Spleen (tissue), 11 donors: Measurements from ENCODE around the gene FAM210A. TPM values are rescaled to one million over a fixed set of nuclear protein-coding genes. Genes with fewer than 3 reads are reported as not detected.

Experiments
- DNase-seq: peaks from one replicate; pipeline ENCODE4 v3.0.0-alpha.2; 2020
- H3K27ac ChIP-seq, 8 donors: fragments of 200-600 bp; sonication (generic) in 7 of 8; 1 replicate in 4 of 8; 2 replicates in 4 of 8; pipeline versions ENCODE4 v1.5.0 to v1.8.0; 2016 to 2021; ENCODE audit warnings: inconsistent platforms in 4 of 8, mild to moderate bottlenecking in 4 of 8, moderate library complexity in 1 of 8
- H3K27me3 ChIP-seq, 7 donors: fragments of 200-600 bp; sonication (generic) in 6 of 7; replicated peaks in 1 of 7; 1 replicate in 4 of 7; 2 replicates in 3 of 7; pipeline versions ENCODE4 v1.5.0 to v1.8.0; 2016 to 2021; ENCODE audit warnings: inconsistent platforms in 3 of 7, mild to moderate bottlenecking in 1 of 7
- H3K36me3 ChIP-seq, 6 donors: fragments of 200-600 bp; sonication (generic) in 5 of 6; 1 replicate in 4 of 6; 2 replicates in 2 of 6; pipeline versions ENCODE4 v1.5.0 to v1.8.0; 2016 to 2021; ENCODE audit warnings: inconsistent platforms in 2 of 6
- H3K4me1 ChIP-seq, 6 donors: fragments of 200-600 bp; sonication (generic) in 5 of 6; 1 replicate in 3 of 6; 2 replicates in 3 of 6; pipeline versions ENCODE4 v1.5.0 to v1.8.0; 2016 to 2021; ENCODE audit warnings: inconsistent platforms in 3 of 6
- H3K4me3 ChIP-seq, 8 donors: fragments of 200-600 bp; sonication (generic) in 7 of 8; 1 replicate in 4 of 8; 2 replicates in 4 of 8; pipeline versions ENCODE4 v1.5.0 to v1.8.0; 2016 to 2021; ENCODE audit warnings: inconsistent platforms in 4 of 8, mild to moderate bottlenecking in 4 of 8, moderate library complexity in 2 of 8
- H3K9me3 ChIP-seq, 8 donors: fragments of 200-600 bp; sonication (generic) in 7 of 8; 1 replicate in 4 of 8; 2 replicates in 4 of 8; pipeline versions ENCODE4 v1.5.0 to v1.8.0; 2016 to 2021; ENCODE audit warnings: inconsistent platforms in 4 of 8
- CTCF ChIP-seq, 11 experiments: fragments of 200-600 bp in 7 of 11; fragments of 450-650 bp in 4 of 11; sonication (generic) in 4 of 11; IDR thresholded peaks in 8 of 11; conservative IDR thresholded peaks in 3 of 11; 1 replicate in 7 of 11; 2 replicates in 4 of 11; pipeline versions ENCODE4 v1.4.0 to v1.8.0; 2016 to 2021; ENCODE audit warnings: antibody characterized with exemption in 11 of 11, inconsistent platforms in 4 of 11, mild to moderate bottlenecking in 1 of 11
- POLR2A ChIP-seq, 3 donors: fragments of 450-650 bp; IDR thresholded peaks; one replicate each; pipeline ENCODE4 v1.5.1; 2017; ENCODE audit warnings: antibody characterized with exemption in 3 of 3, mild to moderate bottlenecking in 1 of 3
- POLR2AphosphoS5 ChIP-seq, 3 donors: sonication (generic); formaldehyde crosslinking; IDR thresholded peaks; one replicate each; pipeline ENCODE4 v1.5.1; 2017; ENCODE audit warnings: antibody characterized with exemption in 3 of 3
- WGBS, 5 donors: extraction: QIAGEN DNeasy Blood & Tissue Kit in 3 of 5; methylation state at CpG; one replicate each; pipeline versions ENCODE4 v1.1.5 to v1.1.7; 2013 to 2018; 5-methylcytosine and 5-hydroxymethylcytosine counted together
- intact Hi-C: fragments of 100-400 bp; cut with DNase I; formaldehyde crosslinking; loops from one replicate; pipeline ENCODE4 v1.15.0; 2023; ENCODE audit warnings: low total_unique reads
- polyA plus RNA-seq, 3 donors: library from polyadenylated mRNA; stranded (reverse); fragments of 200-250 nt; gene quantifications; one replicate each; pipeline ENCODE4 v1.2.1, GENCODE V29; 2013
- total RNA-seq, 7 donors: library from RNA; depleted of rRNA in 3 of 7; stranded (reverse); fragments of >200 nt in 3 of 7; fragmentation: NEBNext Ultra II Directional in 4 of 7; extraction: Animal tissue kit (Norgen Biotek cat#: 25700) in 4 of 7; gene quantifications; one replicate each; pipeline versions ENCODE4 v1.1.0 to v1.2.1, GENCODE V29; 2016 to 2021
- donor health status: healthy with polysubstance abuse.
- donor health status: DM: no; HTN: no; CAD: no; lungs with moderate emphysema.
- donor health status: DM: no; HTN: no; CAD: no.
- donor health status: Bipolar disorder and iron deficiency.
- donor health status: healthy.
- donor health status: DM: no; HTN: no; CAD: no.
- donor health status: DM: yes; HTN: yes; CAD: no.

FAM210A gene
- total and polyA plus RNA-seq, 10 donors = 2.7 to 16.2 (median 8.7) TPM

GRCh38 chr18:13716916-13717315 lies 9.4 kb downstream of the FAM210A start:
- H3K27ac ChIP-seq = no peak overlapping the region
- H3K4me3 ChIP-seq = no peak overlapping the region
- no peaks in the 10 kb centered on the region for H3K27me3 ChIP-seq
- H3K4me1 ChIP-seq = no peaks in the 10 kb centered on the region
- H3K9me3 ChIP-seq = peaks cover 0 to 9% (median 6%) of the 10 kb centered on the region in 8 donors
- TF ChIP-seq POLR2A (IDR thresholded peaks at IDR 0.05) = no peak
- no peak for TF ChIP-seq CTCF (IDR thresholded peaks at IDR 0.05 in 8 of 11, conservative IDR thresholded peaks at IDR 0.05 in 3 of 11)
- no peak for TF ChIP-seq POLR2AphosphoS5 (IDR thresholded peaks at IDR 0.05)
- 92 to 97% (median 95%) methylated on average over 4 of the region's 4 CpGs for WGBS, 5 donors
- DNase-seq = no peak
- intact Hi-C loops = no loop called here
- peaks cover 0 to 4% (median 0%) of the 10 kb centered on the region in 6 donors for H3K36me3 ChIP-seq

GRCh38 chr18:13715330-13715729 lies 11.0 kb downstream of the FAM210A start:
- no peak for DNase-seq
- H3K36me3 ChIP-seq = no peaks in the 10 kb centered on the region
- TF ChIP-seq POLR2A (IDR thresholded peaks at IDR 0.05) = no peak
- TF ChIP-seq POLR2AphosphoS5 (IDR thresholded peaks at IDR 0.05) = no peak
- no peak for TF ChIP-seq CTCF (IDR thresholded peaks at IDR 0.05 in 8 of 11, conservative IDR thresholded peaks at IDR 0.05 in 3 of 11)
- intact Hi-C loops = no loop called here
- no peaks in the 10 kb centered on the region for H3K27me3 ChIP-seq
- peaks cover 0 to 9% (median 6%) of the 10 kb centered on the region in 8 donors for H3K9me3 ChIP-seq
- H3K27ac ChIP-seq = no peak overlapping the region
- H3K4me3 ChIP-seq = no peak overlapping the region
- 88 to 98% (median 97%) methylated on average over 2 of the region's 2 CpGs for WGBS, 5 donors
- H3K4me1 ChIP-seq = no peaks in the 10 kb centered on the region

- TF ChIP-seq POLR2A (IDR thresholded peaks at IDR 0.05) = no peak
- TF ChIP-seq CTCF (IDR thresholded peaks at IDR 0.05 in 8 of 11, conservative IDR thresholded peaks at IDR 0.05 in 3 of 11) = no peak
- TF ChIP-seq POLR2AphosphoS5 (IDR thresholded peaks at IDR 0.05) = no peak
- 79 to 88% (median 80%) methylated on average over 8 of the region's 8 CpGs for WGBS, 5 donors
- Histone ChIP-seq H3K9me3 (peaks cover 0 to 9% (median 6%) of the 10 kb centered on the region in 8 donors), H3K4me1 (no peaks in the 10 kb centered on the region), H3K27me3 (no peaks in the 10 kb centered on the region), H3K36me3 (no peaks in the 10 kb centered on the region), H3K27ac (no peak overlapping the region), H3K4me3 (no peak overlapping the region)
- no peak for DNase-seq
- intact Hi-C loops = no loop called here
Measured at GRCh38 chr18:13713455-13714055, 12.8 kb downstream of the FAM210A start.

GRCh38 chr18:13712400-13713131 lies 13.8 kb downstream of the FAM210A start:
- Histone ChIP-seq H3K4me3 (no peak overlapping the region), H3K27ac (no peak overlapping the region), H3K36me3 (no peaks in the 10 kb centered on the region), H3K4me1 (no peaks in the 10 kb centered on the region), H3K27me3 (no peaks in the 10 kb centered on the region), H3K9me3 (peaks cover 0 to under 1% (median 0%) of the 10 kb centered on the region in 8 donors)
- TF ChIP-seq CTCF (IDR thresholded peaks at IDR 0.05 in 8 of 11, conservative IDR thresholded peaks at IDR 0.05 in 3 of 11) (no peak), POLR2A (IDR thresholded peaks at IDR 0.05) (no peak), POLR2AphosphoS5 (IDR thresholded peaks at IDR 0.05) (no peak)
- intact Hi-C loops = no loop called here
- 83 to 90% (median 88%) methylated on average over 8 of the region's 8 CpGs for WGBS, 5 donors
- DNase-seq = no peak
